ENCODE results near the gene GMDS. TPM values are rescaled to one million over a fixed set of nuclear protein-coding genes. Genes with fewer than 3 reads are reported as not detected.
A peak's percentile ranks its signal among the peaks of the same experiment; 100 is the strongest.

Gene GMDS
- total and polyA plus RNA-seq, 2 of the 4 experiments (the other 2 are of a cell fraction) = 7.3 to 21.9 TPM

- Histone ChIP-seq H2BK20ac (ENCODE audit: low read depth, low read length) (no peak overlapping the region), H3K9ac (ENCODE audit: low read depth, low read length) (no peak overlapping the region), H4K8ac (ENCODE audit: low read depth in 2 of 2, low read length in 2 of 2) (no peak overlapping the region), H2AK9ac (replicated peaks; ENCODE audit: low read depth, low read length, poor library complexity) (no peak overlapping the region), H4K20me1 (ENCODE audit: insufficient read depth, low read length) (no peaks in the 10 kb centered on the region), H3K18ac (ENCODE audit: low read depth, low read length) (peak overlapping the region; percentile 47; the same call in 1 of the 2 replicates), H4K5ac (ENCODE audit: low read depth, low read length) (no peak overlapping the region), H2AK5ac (ENCODE audit: low read depth, low read length) (no peak overlapping the region), H3K27me3 (ENCODE audit: control insufficient read depth, insufficient read depth, low read length) (no peaks in the 10 kb centered on the region), H3K14ac (replicated peaks; ENCODE audit: low read depth, low read length) (no peak overlapping the region), H2AFZ (replicated peaks; ENCODE audit: low read length, poor library complexity) (no peak overlapping the region), H3K79me1 (ENCODE audit: low read depth in 1 of 2, low read length in 2 of 2) (no peaks in the 10 kb centered on the region), H3K4me3 (ENCODE audit: insufficient read depth, low read depth, low read length) (no peak overlapping the region), H3K4me2 (ENCODE audit: low read depth, low read length) (peak overlapping the region; percentile 61; the same call in 1 of the 2 replicates), H4K91ac (ENCODE audit: insufficient read depth, low read depth, low read length) (no peak overlapping the region), H3K36me3 (ENCODE audit: control insufficient read depth, insufficient read depth, low read length) (no peaks in the 10 kb centered on the region), H2BK120ac (ENCODE audit: low read depth, low read length) (no peak overlapping the region), H3K56ac (ENCODE audit: extremely low read depth, insufficient read depth, low read length) (no peak overlapping the region), H3K27ac (ENCODE audit: insufficient read depth, low read length) (no peak overlapping the region), H3K9me1 (ENCODE audit: insufficient read depth, low read length) (no peaks in the 10 kb centered on the region), H2BK5ac (ENCODE audit: low read depth, low read length, poor library complexity, severe bottlenecking) (no peak overlapping the region), H3K9me3 (ENCODE audit: control insufficient read depth, insufficient read depth, low read length) (no peaks in the 10 kb centered on the region), H3K4me1 (ENCODE audit: control insufficient read depth, insufficient read depth, low read length) (peaks cover 4% of the 10 kb centered on the region), H3K23ac (ENCODE audit: low read depth, low read length) (no peak overlapping the region), H2BK15ac (ENCODE audit: low read depth, low read length) (no peak overlapping the region), H3K4ac (ENCODE audit: low read depth, low read length) (no peak overlapping the region)
- in situ Hi-C loops (cut with MboI; ENCODE audit: low sequenced_read_pairs) = no loop called here
- ATAC-seq (ENCODE audit: low read depth) (no peak), DNase-seq (no peak)
- TF ChIP-seq CEBPB (IDR thresholded peaks at IDR 0.05; ENCODE audit: low read depth, low read length) (no peak), RAD21 (IDR thresholded peaks at IDR 0.05; ENCODE audit: low read length) (no peak), MAZ (IDR thresholded peaks at IDR 0.05; ENCODE audit: borderline replicate concordance, low read depth, low read length) (no peak), ELK1 (IDR thresholded peaks at IDR 0.05; ENCODE audit: borderline replicate concordance, low read depth, low read length) (no peak), SMC3 (IDR thresholded peaks at IDR 0.05; ENCODE audit: low read depth, low read length) (no peak), RCOR1 (IDR thresholded peaks at IDR 0.05; ENCODE audit: insufficient replicate concordance, low read length) (no peak), MXI1 (IDR thresholded peaks at IDR 0.05; ENCODE audit: borderline replicate concordance, low read depth, low read length) (no peak)
- BruUV-seq (replicated peaks) = no TSS peak
- POLR2A ChIA-PET (ENCODE audit: unreplicated experiment) = no interaction called here
- dilution Hi-C loops (cut with HindIII; ENCODE audit: low sequenced_read_pairs, unreplicated experiment) = no loop called here
- CTCF ChIA-PET = no interaction called here
- no CpG with 5 or more reads among the region's 4 CpGs for WGBS, 2 experiments (ENCODE audit: extremely low coverage in 2 of 2, insufficient read length in 1 of 2)
- intact Hi-C loops (cut with micrococcal nuclease) = no loop called here
These were observed 431.1 kb downstream of the GMDS start for GRCh38 chr6:1814279-1814678.
